B cell (primary cell): ENCODE data around the gene MYH3.

Experiments
- CTCF ChIP-seq: fragments of 200-600 bp; IDR thresholded peaks from one replicate; pipeline ENCODE4 v1.8.0; 2022; ENCODE audit warnings: antibody characterized with exemption, mild to moderate bottlenecking
- EZH2 ChIP-seq: IDR thresholded peaks from 2 replicates; pipeline ENCODE4 v1.6.1; 2012; ENCODE audit warnings: borderline replicate concordance, low read depth, mild to moderate bottlenecking, moderate library complexity, low read length; ENCODE audit not compliant: insufficient read depth, poor library complexity, severe bottlenecking

GRCh38 chr17:10657879-10658278 is 770 bp upstream of the MYH3 start:
- TF ChIP-seq CTCF (no peak), EZH2 (no peak)
